ENCODE measurements around the gene MED4. TPM values are rescaled to one million over a fixed set of nuclear protein-coding genes. Genes with fewer than 3 reads are reported as not detected.

The MED4 gene
- total RNA-seq = 10 to 100 TPM; 50.2 to 56.5 TPM

- peak within 1 kb of the TSS; percentile 86 to 89 for H3K27ac Mint-ChIP-seq
- DNase-seq (ENCODE audit: low spot score) (peak; percentile 97), ATAC-seq (peak; percentile 98 to 99)
- H3K27me3 Mint-ChIP-seq = peaks cover 0 to 7% of the 10 kb centered on the region in 2 donors
- H3K4me3 Mint-ChIP-seq = peak within 1 kb of the TSS; percentile 94
- peaks cover 3% of the 10 kb centered on the region for H3K9me3 Mint-ChIP-seq
- peaks cover 27 to 32% of the 10 kb centered on the region in 2 donors for H3K4me1 Mint-ChIP-seq (ENCODE audit: low read depth in 2 of 2)
- H3K36me3 Mint-ChIP-seq = no peaks in the 10 kb centered on the region
Measured at GRCh38 chr13:48094781-48095502, at the start of gene MED4. Gene MED4 (minus strand): TSS chr13:48095104. CDS start chr13:48095078, 26 bp downstream.

GRCh38 chr13:48144413-48145035, 49.6 kb upstream of the MED4 start:
- Mint-ChIP-seq H3K27me3 (no peaks in the 10 kb centered on the region), H3K36me3 (no peaks in the 10 kb centered on the region), H3K4me3 (no peak overlapping the region), H3K27ac (peak overlapping the region in 1 of 2 donors; percentile 38), H3K4me1 (ENCODE audit: low read depth in 2 of 2) (peaks cover 6 to 7% of the 10 kb centered on the region in 2 donors), H3K9me3 (no peaks in the 10 kb centered on the region)
- ATAC-seq (no peak), DNase-seq (ENCODE audit: low spot score) (no peak)

GRCh38 chr13:48142436-48142835, 47.5 kb upstream of the MED4 start:
- no peak overlapping the region for H3K4me3 Mint-ChIP-seq
- H3K27me3 Mint-ChIP-seq = no peaks in the 10 kb centered on the region
- H3K9me3 Mint-ChIP-seq = no peaks in the 10 kb centered on the region
- DNase-seq (ENCODE audit: low spot score) = no peak
- ATAC-seq = no peak
- H3K4me1 Mint-ChIP-seq (ENCODE audit: low read depth in 2 of 2) = peaks cover 2 to 7% of the 10 kb centered on the region in 2 donors
- no peaks in the 10 kb centered on the region for H3K36me3 Mint-ChIP-seq
- H3K27ac Mint-ChIP-seq = peak overlapping the region in 1 of 2 donors; percentile 50

GRCh38 chr13:48138270-48138669, 43.4 kb upstream of the MED4 start:
- Mint-ChIP-seq H3K27ac (no peak overlapping the region), H3K27me3 (peaks cover 0 to 2% of the 10 kb centered on the region in 2 donors), H3K9me3 (no peaks in the 10 kb centered on the region), H3K36me3 (no peaks in the 10 kb centered on the region), H3K4me3 (no peak overlapping the region), H3K4me1 (ENCODE audit: low read depth in 2 of 2) (peaks cover 0 to 2% of the 10 kb centered on the region in 2 donors)
- no peak for DNase-seq (ENCODE audit: low spot score)
- ATAC-seq = peak in 1 of 2 donors; percentile 60

GRCh38 chr13:48132961-48133360, 38.1 kb upstream of the MED4 start:
- no peaks in the 10 kb centered on the region for H3K36me3 Mint-ChIP-seq
- no peak for ATAC-seq
- peaks cover 6 to 9% of the 10 kb centered on the region in 2 donors for H3K27me3 Mint-ChIP-seq
- DNase-seq (ENCODE audit: low spot score) = no peak
- H3K4me1 Mint-ChIP-seq (ENCODE audit: low read depth in 2 of 2) = no peaks in the 10 kb centered on the region
- H3K4me3 Mint-ChIP-seq = no peak overlapping the region
- H3K9me3 Mint-ChIP-seq = no peaks in the 10 kb centered on the region
- no peak overlapping the region for H3K27ac Mint-ChIP-seq

GRCh38 chr13:48131533-48131932, 36.6 kb upstream of the MED4 start:
- DNase-seq (ENCODE audit: low spot score) (no peak), ATAC-seq (no peak)
- peaks cover 6 to 9% of the 10 kb centered on the region in 2 donors for H3K27me3 Mint-ChIP-seq
- H3K27ac Mint-ChIP-seq = no peak overlapping the region
- peaks cover 6% of the 10 kb centered on the region in 2 donors for H3K4me1 Mint-ChIP-seq (ENCODE audit: low read depth in 2 of 2)
- H3K36me3 Mint-ChIP-seq = no peaks in the 10 kb centered on the region
- H3K4me3 Mint-ChIP-seq = no peak overlapping the region
- no peaks in the 10 kb centered on the region for H3K9me3 Mint-ChIP-seq

GRCh38 chr13:48126944-48127830, 32.3 kb upstream of the MED4 start:
- no peaks in the 10 kb centered on the region for H3K27me3 Mint-ChIP-seq
- DNase-seq (ENCODE audit: low spot score) (peak; percentile 64), ATAC-seq (peak; percentile 57 to 70)
- H3K9me3 Mint-ChIP-seq = no peaks in the 10 kb centered on the region
- H3K36me3 Mint-ChIP-seq = no peaks in the 10 kb centered on the region
- no peak overlapping the region for H3K4me3 Mint-ChIP-seq
- H3K4me1 Mint-ChIP-seq (ENCODE audit: low read depth in 2 of 2) = peaks cover 6% of the 10 kb centered on the region in 2 donors
- peak overlapping the region in 1 of 2 donors; percentile 72 for H3K27ac Mint-ChIP-seq

GRCh38 chr13:48125794-48126228, 30.9 kb upstream of the MED4 start:
- Mint-ChIP-seq H3K27me3 (peaks cover 0 to 3% of the 10 kb centered on the region in 2 donors), H3K4me1 (ENCODE audit: low read depth in 2 of 2) (peaks cover 6% of the 10 kb centered on the region in 2 donors), H3K27ac (no peak overlapping the region), H3K36me3 (no peaks in the 10 kb centered on the region), H3K4me3 (no peak overlapping the region), H3K9me3 (no peaks in the 10 kb centered on the region)
- DNase-seq (ENCODE audit: low spot score) (no peak), ATAC-seq (no peak)

GRCh38 chr13:48123812-48124211, 28.9 kb upstream of the MED4 start:
- no peak overlapping the region for H3K4me3 Mint-ChIP-seq

GRCh38 chr13:48121733-48122132, 26.8 kb upstream of the MED4 start:
- DNase-seq (ENCODE audit: low spot score) (no peak), ATAC-seq (no peak)
- Mint-ChIP-seq H3K27ac (no peak overlapping the region), H3K9me3 (peaks cover 4% of the 10 kb centered on the region), H3K27me3 (peaks cover 7 to 12% of the 10 kb centered on the region in 2 donors), H3K4me1 (ENCODE audit: low read depth in 2 of 2) (peaks cover under 1% of the 10 kb centered on the region in 2 donors), H3K36me3 (no peaks in the 10 kb centered on the region), H3K4me3 (no peak overlapping the region)

More at GRCh38 chr13:48123812-48124211, 28.9 kb upstream of the MED4 start:
- peaks cover 6% of the 10 kb centered on the region in 2 donors for H3K4me1 Mint-ChIP-seq (ENCODE audit: low read depth in 2 of 2)
- no peak overlapping the region for H3K27ac Mint-ChIP-seq
- no peak for DNase-seq (ENCODE audit: low spot score)
- no peaks in the 10 kb centered on the region for H3K36me3 Mint-ChIP-seq
- peaks cover 0 to 6% of the 10 kb centered on the region in 2 donors for H3K27me3 Mint-ChIP-seq
- no peaks in the 10 kb centered on the region for H3K9me3 Mint-ChIP-seq
- no peak for ATAC-seq

- no peaks in the 10 kb centered on the region for H3K36me3 Mint-ChIP-seq
- H3K9me3 Mint-ChIP-seq = peaks cover 4% of the 10 kb centered on the region
- no peak overlapping the region for H3K4me3 Mint-ChIP-seq
- H3K27ac Mint-ChIP-seq = no peak overlapping the region
- DNase-seq (ENCODE audit: low spot score) (no peak), ATAC-seq (no peak)
- H3K27me3 Mint-ChIP-seq = peaks cover 12 to 14% of the 10 kb centered on the region in 2 donors
- H3K4me1 Mint-ChIP-seq (ENCODE audit: low read depth in 2 of 2) = no peaks in the 10 kb centered on the region
Measured at GRCh38 chr13:48120241-48120640, 25.3 kb upstream of the MED4 start.

GRCh38 chr13:48118030-48118429, 23.1 kb upstream of the MED4 start:
- no peak for DNase-seq (ENCODE audit: low spot score)
- Mint-ChIP-seq H3K4me1 (ENCODE audit: low read depth in 2 of 2) (no peaks in the 10 kb centered on the region), H3K27me3 (peaks cover 23 to 24% of the 10 kb centered on the region in 2 donors), H3K4me3 (no peak overlapping the region), H3K36me3 (no peaks in the 10 kb centered on the region), H3K9me3 (peaks cover 4% of the 10 kb centered on the region), H3K27ac (no peak overlapping the region)
- ATAC-seq = no peak

GRCh38 chr13:48116808-48117207, 21.9 kb upstream of the MED4 start:
- no peak overlapping the region for H3K27ac Mint-ChIP-seq
- DNase-seq (ENCODE audit: low spot score) (no peak), ATAC-seq (no peak)
- H3K36me3 Mint-ChIP-seq = no peaks in the 10 kb centered on the region
- H3K9me3 Mint-ChIP-seq = peaks cover 4% of the 10 kb centered on the region
- H3K4me1 Mint-ChIP-seq (ENCODE audit: low read depth in 2 of 2) = no peaks in the 10 kb centered on the region
- peaks cover 24 to 28% of the 10 kb centered on the region in 2 donors for H3K27me3 Mint-ChIP-seq
- H3K4me3 Mint-ChIP-seq = no peak overlapping the region
